Fibroblast of the aortic adventitia (primary cell): ENCODE results near the gene SLC2A11. TPM values are rescaled to one million over a fixed set of nuclear protein-coding genes. Genes with fewer than 3 reads are reported as not detected.
A peak's percentile ranks its signal among the peaks of the same experiment; 100 is the strongest.
"Not testable (repeated sequence)": the region's sequence is repeated elsewhere in the genome, so short reads cannot be mapped to it uniquely, and the experiment has no call there.

ENCODE experiments used
- DNase-seq: peaks from one replicate; pipeline ENCODE4 v3.0.0-alpha.2; 2010; ENCODE audit warnings: low read depth
- H3K4me3 ChIP-seq: 2 replicates; pipeline ENCODE4 v1.5.1; 2011; ENCODE audit warnings: low read depth, mild to moderate bottlenecking, control low read depth, low read length, moderate library complexity
- CTCF ChIP-seq: IDR thresholded peaks from 2 replicates; pipeline ENCODE4 v1.5.1; 2011; ENCODE audit warnings: mild to moderate bottlenecking, low read length, control low read depth, inconsistent platforms; ENCODE audit not compliant: insufficient read depth
- total RNA-seq: library from RNA; depleted of rRNA; stranded (reverse); fragments of >200 nt; gene quantifications from 2 replicates; pipeline ENCODE4 v1.2.3, GENCODE V29; 2012; ENCODE audit warnings: low replicate concordance

SLC2A11 gene
- total RNA-seq, 1 donor, result 11.4 TPM

GRCh38 chr22:23903328-23903971, 45.8 kb downstream of the SLC2A11 start:
- DNase-seq, result no peak
- no peak overlapping the region for H3K4me3 ChIP-seq
- TF ChIP-seq CTCF, result no peak

GRCh38 chr22:23904573-23905254, 47.0 kb downstream of the SLC2A11 start:
- no peak for TF ChIP-seq CTCF
- DNase-seq, result no peak
- no peak overlapping the region for H3K4me3 ChIP-seq

GRCh38 chr22:23906641-23907040, 49.0 kb downstream of the SLC2A11 start:
- DNase-seq, result no peak
- no peak for TF ChIP-seq CTCF
- no peak overlapping the region for H3K4me3 ChIP-seq

- not testable (repeated sequence) for H3K4me3 ChIP-seq, DNase-seq
These were observed 49.7 kb downstream of the SLC2A11 start for GRCh38 chr22:23907423-23907822.

- no peak for TF ChIP-seq CTCF
- DNase-seq, result no peak
- H3K4me3 ChIP-seq, result no peak overlapping the region
These were observed 51.0 kb downstream of the SLC2A11 start for GRCh38 chr22:23908587-23909205.

GRCh38 chr22:23909296-23909898, 51.7 kb downstream of the SLC2A11 start:
- peak; percentile 60 for DNase-seq
- no peak for TF ChIP-seq CTCF
- H3K4me3 ChIP-seq, result no peak overlapping the region
